ENCODE measurements around the gene LYRM4.

GRCh38 chr6:5285526-5285925 is 24.8 kb upstream of the LYRM4 start:
- TF ChIP-seq CTCF (IDR thresholded peaks at IDR 0.05) (no peak), POLR2A (IDR thresholded peaks at IDR 0.05) (no peak)

All from right lobe of liver (tissue), 4 donors.